ENCODE measurements around the gene DPM2.

The DPM2 gene

GRCh38 chr9:127919253-127919815 is 18.3 kb downstream of the DPM2 start:
- peak; percentile 81 for DNase-seq (ENCODE audit: low read depth, low spot score)

GRCh38 chr9:127918183-127919107 is 19.2 kb downstream of the DPM2 start:
- no peak for DNase-seq (ENCODE audit: low read depth, low spot score)

- DNase-seq (ENCODE audit: low read depth, low spot score): no peak
Measured at GRCh38 chr9:127917603-127918002, 20.1 kb downstream of the DPM2 start.

DNA sequence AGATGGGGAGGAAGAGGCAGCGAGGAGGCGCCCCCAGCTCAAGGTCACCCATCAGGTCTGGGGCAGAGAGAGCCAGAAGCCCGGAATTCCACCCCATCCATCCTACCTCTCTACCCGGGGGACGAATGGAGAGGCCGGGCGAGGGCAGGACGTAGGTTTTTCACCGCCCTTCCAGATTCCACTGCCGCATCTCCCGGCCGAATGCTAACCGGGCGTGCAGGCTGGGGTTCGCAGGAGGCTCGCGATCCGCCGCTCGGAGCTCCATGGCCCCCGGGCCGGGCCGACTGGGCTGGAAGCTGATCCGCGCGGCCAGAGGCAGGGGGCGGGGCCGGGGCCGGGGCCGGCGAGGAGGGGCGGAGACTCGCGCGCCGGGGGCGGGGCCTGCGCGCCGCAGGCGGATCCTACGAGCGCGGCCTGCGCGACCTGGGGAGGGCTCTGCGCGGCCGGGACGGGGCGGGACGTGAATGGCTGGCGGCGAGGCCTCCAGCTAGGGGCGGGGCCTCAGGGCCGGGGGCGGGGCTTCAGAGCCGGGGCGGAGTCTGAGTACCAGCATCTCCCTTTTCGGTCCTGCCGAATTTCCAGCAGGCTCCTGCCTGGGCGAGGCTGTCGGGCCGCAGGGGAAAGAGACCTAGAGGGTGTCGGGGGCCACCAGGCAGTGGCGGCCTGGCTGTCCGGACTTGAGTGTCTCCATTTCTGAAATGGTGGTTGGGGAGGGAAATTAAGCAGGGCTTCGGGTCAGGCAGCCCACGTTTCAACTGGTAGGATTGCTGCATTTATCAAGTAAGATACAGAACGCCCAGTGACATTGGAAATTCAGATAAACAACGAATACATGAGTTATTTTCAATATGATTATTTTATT is 20.7 kb downstream of the DPM2 start, which contains the start of gene ST6GALNAC4:
Gene ST6GALNAC4, minus strand, starts transcription at position 322 of the 862 bp plus-strand sequence. CDS start 622 bp downstream, outside the sequence.
- DNase-seq (ENCODE audit: low read depth, low spot score): no peak

GRCh38 chr9:127915801-127916719 is 21.6 kb downstream of the DPM2 start:
- no peak for DNase-seq (ENCODE audit: low read depth, low spot score)

DNA sequence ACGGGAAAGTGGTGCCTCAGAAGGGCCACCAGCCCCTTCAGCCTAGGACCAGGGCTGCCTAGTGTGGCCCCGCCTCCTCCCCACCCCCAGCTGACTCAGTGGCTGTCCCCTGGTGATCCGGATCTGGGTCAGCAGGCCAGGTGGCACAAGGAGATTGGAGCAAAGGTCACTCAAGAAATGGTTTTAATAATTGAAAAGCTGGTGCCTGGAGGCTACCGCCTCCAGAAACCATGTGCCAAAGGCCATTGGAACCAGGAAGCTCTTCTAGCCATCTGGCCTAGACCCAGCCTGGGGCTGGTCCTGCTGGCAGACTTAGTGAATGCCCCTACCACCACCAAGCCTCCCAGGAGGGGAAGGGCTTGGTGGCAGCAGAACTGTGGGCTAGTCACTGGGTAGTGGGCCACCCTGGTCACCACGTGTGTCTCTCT is 22.3 kb downstream of the DPM2 start:
- DNase-seq (ENCODE audit: low read depth, low spot score): no peak

GRCh38 chr9:127913682-127914081 is 24.0 kb downstream of the DPM2 start:
- DNase-seq (ENCODE audit: low read depth, low spot score): no peak

- DNase-seq (ENCODE audit: low read depth, low spot score): no peak
Measured at GRCh38 chr9:127912882-127913281, 24.8 kb downstream of the DPM2 start.

- no peak for DNase-seq (ENCODE audit: low read depth, low spot score)
Measured at GRCh38 chr9:127912296-127912695, 25.4 kb downstream of the DPM2 start.

DNA sequence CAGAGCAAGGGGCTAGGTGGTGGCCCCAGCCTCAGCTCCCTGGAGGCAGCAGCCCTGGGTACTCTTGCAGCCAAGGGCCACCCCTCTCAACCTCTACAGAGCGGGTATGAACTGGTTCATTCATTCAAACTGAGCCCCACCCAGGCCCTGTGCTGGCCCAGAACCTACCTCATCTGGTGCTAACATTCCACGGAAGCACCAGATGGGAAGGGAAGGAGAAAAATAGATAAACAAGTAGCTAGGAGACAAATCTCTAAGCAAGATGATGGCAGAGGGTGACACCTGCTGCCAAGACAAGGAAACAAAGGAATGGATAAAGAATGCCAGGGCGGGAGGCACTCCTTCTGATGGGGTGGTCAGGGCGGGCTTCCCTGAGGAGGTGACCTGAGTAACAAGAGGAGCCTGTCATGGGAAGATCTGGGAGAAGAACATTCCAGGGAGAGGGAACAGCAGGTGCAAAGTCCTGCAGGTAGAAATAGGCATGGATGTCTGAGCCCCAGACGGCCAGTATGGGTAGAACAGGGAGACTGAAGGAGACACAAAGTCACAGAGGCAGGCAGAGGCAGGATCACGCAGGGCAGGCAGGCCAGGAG is 26.9 kb downstream of the DPM2 start:
- DNase-seq (ENCODE audit: low read depth, low spot score): no peak

DNA sequence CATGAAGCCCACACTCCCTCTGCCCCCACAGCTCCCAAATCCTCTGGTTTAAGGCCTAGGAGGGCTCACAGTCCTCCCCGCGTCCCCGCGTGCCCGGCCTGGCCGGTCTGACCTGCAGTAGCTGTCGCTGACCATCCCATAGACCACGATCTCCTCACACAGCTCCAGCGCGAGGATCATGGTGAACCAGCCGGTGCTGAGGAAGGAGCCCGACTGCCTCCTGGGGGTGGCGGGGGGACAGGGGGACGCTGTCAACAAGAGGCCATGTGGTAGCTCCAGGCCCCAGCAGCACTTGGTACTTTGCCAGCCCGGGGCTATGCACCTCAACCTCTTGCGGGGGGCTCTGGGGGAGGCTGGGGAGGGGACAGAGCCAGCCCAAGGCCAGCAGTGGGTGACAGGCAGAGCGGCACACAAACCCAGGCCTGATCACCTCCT is 27.8 kb downstream of the DPM2 start:
- DNase-seq (ENCODE audit: low read depth, low spot score): no peak

- no peak for DNase-seq (ENCODE audit: low read depth, low spot score)
Measured at GRCh38 chr9:127908660-127908926, 29.1 kb downstream of the DPM2 start.

DNA sequence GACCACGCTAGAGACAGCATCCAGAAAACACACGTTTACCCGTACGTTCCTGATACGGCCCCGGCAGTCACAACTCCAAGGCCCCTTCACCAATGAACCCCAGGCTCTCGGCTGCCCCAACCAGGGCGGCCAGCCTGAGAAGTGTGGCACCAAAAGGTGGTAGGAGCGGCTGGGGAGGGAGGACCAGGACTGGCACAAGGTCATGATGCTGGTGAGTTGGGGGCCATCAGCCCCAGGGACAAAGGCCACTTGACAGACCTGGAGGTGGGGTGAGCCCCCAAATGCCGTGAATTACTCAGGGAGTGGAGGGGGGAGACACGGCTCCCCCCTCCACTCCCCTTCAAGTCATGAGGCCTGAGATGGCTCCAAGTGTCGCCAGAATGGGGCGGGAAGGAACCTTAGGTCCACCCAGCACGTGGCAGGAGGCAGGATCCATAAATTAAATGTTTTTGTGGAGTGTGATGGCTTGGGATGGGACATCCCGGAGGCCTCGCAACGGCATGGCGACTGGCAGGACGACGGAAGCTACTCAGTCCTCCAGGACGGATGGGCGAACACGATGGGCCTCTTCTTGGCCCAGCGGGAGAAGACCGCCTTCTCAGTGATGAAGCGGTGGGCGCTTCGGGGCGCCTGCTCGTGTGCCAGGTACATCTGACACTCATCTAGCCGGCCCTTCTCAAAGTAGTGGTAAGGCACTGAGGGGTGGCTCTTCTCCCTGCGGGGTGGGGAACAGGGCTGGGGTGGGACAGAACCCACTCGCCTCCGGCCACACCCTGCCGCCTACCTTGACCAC is 29.6 kb downstream of the DPM2 start:
- DNase-seq (ENCODE audit: low read depth, low spot score): no peak

DNA sequence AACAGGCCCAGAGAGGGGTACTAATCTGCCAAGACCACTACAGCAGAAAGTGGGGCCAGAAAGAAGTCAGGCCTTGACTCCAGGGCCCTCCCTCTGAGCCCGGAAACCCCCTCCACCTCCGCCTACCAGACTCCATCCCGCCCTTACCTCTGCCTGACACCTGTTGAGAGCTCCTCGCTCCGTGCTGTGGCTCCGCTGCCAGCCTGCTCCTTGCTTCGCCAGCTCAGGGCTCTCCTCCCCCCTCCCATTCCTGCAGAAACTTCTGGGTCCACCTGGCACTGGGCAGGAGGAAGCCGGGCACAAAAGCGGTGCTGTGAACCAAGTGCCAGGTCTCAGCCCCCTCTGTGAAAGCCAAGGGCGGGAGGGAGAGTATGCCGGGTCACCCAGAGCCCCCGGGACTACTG is 31.9 kb downstream of the DPM2 start:
- DNase-seq (ENCODE audit: low read depth, low spot score): no peak

DNA sequence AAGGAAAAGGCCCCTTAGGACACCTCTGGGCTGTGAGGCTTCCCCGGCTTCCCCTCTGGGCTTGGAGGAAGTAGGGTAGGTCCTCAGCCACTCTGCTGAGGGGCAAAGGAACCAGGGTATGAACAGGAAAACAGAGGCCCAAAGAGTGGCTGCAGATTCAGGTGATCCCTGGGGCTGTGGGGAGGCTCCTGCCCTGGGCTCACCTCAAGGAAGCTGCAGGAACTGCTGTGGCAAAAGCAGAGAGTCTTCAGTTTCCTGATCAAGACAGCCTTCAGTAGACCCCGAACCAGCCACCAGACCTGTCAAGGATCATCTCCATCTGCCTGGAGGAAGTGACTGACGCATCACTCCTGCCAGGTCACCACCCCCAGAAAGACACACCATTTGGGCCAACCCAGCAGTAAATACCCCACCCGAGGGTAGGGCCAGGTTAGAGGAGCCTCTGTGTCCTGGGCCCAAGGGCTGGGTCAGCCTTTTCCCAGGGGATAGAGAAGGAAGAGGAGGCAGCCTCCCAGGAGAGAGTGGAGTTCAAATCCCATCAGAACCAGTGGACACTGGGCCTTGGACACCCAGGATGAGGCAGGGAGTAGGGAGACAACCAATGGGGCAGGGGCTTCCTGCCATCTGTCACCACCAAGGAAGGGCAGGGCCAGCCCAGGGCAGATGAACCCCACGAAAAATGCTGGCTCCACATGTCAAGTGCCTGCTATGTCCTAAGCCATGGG is 32.5 kb downstream of the DPM2 start:
- no peak for DNase-seq (ENCODE audit: low read depth, low spot score)

DNA sequence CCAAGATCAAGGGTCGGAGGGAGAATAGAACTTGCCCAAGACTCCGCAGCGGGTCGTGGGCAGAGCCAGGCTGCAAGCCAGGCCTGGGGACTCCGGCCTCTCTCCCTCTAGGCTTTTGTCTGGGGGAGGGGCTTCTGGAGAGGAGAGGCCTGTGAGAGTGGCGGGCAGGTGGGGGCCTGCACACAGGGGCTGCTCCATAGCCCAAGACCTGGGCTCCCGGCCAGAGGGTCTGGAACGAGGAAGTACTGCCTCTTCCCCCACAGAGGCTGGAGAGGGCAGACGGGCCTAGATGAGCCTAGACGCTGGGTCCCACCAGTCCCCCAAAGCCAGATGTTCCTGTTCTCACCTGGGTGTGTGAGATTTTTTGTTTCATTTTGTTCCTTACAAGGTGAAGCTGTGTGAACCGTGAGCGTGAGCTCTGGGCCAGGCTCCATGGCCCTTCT is 33.1 kb downstream of the DPM2 start:
- DNase-seq (ENCODE audit: low read depth, low spot score): no peak

GRCh38 chr9:127903557-127904475 is 33.8 kb downstream of the DPM2 start:
- no peak for DNase-seq (ENCODE audit: low read depth, low spot score)
